Chondrocyte (in vitro differentiated cells): ENCODE measurements around the gene HMGB2. TPM values are rescaled to one million over a fixed set of nuclear protein-coding genes. Genes with fewer than 3 reads are reported as not detected.

ENCODE experiments used
- DNase-seq: peaks from one replicate; pipeline ENCODE4 v3.0.0; 2021; ENCODE audit warnings: mixed read lengths, low spot score
- H3K27ac Mint-ChIP-seq: one replicate; pipeline ENCODE4 v1.8.0; 2021; ENCODE audit warnings: mild to moderate bottlenecking, moderate library complexity, mixed read lengths; ENCODE audit not compliant: unreplicated experiment
- H3K27me3 Mint-ChIP-seq: 2 replicates; pipeline ENCODE4 v1.8.0; 2021; ENCODE audit warnings: low read depth, mixed read lengths
- H3K36me3 Mint-ChIP-seq: 2 replicates; pipeline ENCODE4 v1.8.0; 2021; ENCODE audit warnings: low read depth, mixed read lengths
- H3K4me1 Mint-ChIP-seq: 2 replicates; pipeline ENCODE4 v1.8.0; 2021; ENCODE audit warnings: low read depth, mild to moderate bottlenecking, mixed read lengths
- H3K4me3 Mint-ChIP-seq: one replicate; pipeline ENCODE4 v1.8.0; 2021; ENCODE audit warnings: mild to moderate bottlenecking, moderate library complexity, mixed read lengths; ENCODE audit not compliant: unreplicated experiment
- H3K9me3 Mint-ChIP-seq: 2 replicates; pipeline ENCODE4 v1.8.0; 2021; ENCODE audit warnings: low read depth, mixed read lengths
- CTCF ChIP-seq: fragments of 200-600 bp; sonication (generic); IDR thresholded peaks from 2 replicates; pipeline ENCODE4 v1.5.0; 2021; ENCODE audit warnings: antibody characterized with exemption, mild to moderate bottlenecking, moderate library complexity
- total RNA-seq: library from RNA; stranded (reverse); gene quantifications from 3 replicates; pipeline ENCODE4 v1.2.1, GENCODE V29; 2021

Gene HMGB2
- total RNA-seq, 1 donor from 2014 or later, result 24.0 TPM

DNA sequence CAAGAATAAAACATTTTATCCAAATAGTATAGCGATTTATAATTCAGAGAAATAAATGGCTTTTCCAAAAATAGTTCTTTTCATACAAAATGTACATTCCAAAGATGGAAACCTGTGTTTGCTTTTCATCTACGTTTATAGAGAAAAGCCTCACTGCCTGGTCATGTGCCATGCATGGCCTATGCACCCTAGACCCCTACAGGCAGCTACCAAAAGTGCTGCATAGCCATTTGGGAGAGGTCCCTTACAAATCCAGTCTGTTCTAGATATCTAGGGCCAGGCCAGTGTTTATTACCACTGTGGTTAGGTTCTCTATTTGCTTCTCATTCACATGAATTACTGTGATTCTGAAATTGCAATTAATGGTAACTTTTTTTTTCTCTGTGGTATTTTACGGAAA lies 17.2 kb downstream of the HMGB2 start:
- Mint-ChIP-seq H3K4me1 (no peaks in the 10 kb centered on the region), H3K27ac (no peak overlapping the region), H3K36me3 (no peaks in the 10 kb centered on the region), H3K9me3 (no peaks in the 10 kb centered on the region), H3K27me3 (no peaks in the 10 kb centered on the region), H3K4me3 (no peak overlapping the region)
- no peak for DNase-seq
- peak; percentile 38 for TF ChIP-seq CTCF

- Mint-ChIP-seq H3K4me3 (no peak overlapping the region), H3K36me3 (no peaks in the 10 kb centered on the region), H3K9me3 (no peaks in the 10 kb centered on the region), H3K4me1 (no peaks in the 10 kb centered on the region), H3K27ac (no peak overlapping the region), H3K27me3 (no peaks in the 10 kb centered on the region)
- TF ChIP-seq CTCF, result no peak
- DNase-seq, result no peak
These were observed 18.1 kb downstream of the HMGB2 start for GRCh38 chr4:173316060-173316459.

DNA sequence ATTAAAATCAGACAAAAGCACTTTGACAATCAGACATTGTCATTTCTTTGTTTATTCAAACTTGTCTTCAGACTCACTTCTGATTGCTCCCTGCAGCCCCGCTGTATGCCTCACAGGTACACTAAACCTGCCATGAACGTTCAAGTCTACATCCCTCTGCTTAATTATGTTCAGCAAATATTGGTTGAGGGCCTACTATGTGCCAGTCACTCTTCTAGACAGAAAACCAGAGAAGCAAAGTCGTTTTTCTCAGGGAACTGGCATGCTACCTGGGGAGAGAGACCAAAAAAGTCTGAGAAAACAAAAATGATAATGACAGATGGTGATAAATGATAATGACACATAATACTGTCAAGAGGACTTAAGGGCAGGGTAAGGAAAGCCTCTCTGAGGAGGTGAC lies 19.4 kb downstream of the HMGB2 start:
- no peaks in the 10 kb centered on the region for H3K4me1 Mint-ChIP-seq
- no peak for DNase-seq
- TF ChIP-seq CTCF, result no peak
- no peaks in the 10 kb centered on the region for H3K27me3 Mint-ChIP-seq
- no peaks in the 10 kb centered on the region for H3K9me3 Mint-ChIP-seq
- no peaks in the 10 kb centered on the region for H3K36me3 Mint-ChIP-seq
- no peak overlapping the region for H3K4me3 Mint-ChIP-seq
- H3K27ac Mint-ChIP-seq, result no peak overlapping the region

- Mint-ChIP-seq H3K36me3 (peaks cover 1% of the 10 kb centered on the region), H3K27me3 (no peaks in the 10 kb centered on the region), H3K27ac (no peak overlapping the region), H3K4me3 (no peak overlapping the region), H3K4me1 (no peaks in the 10 kb centered on the region), H3K9me3 (no peaks in the 10 kb centered on the region)
- TF ChIP-seq CTCF, result no peak
- no peak for DNase-seq
These were observed 22.8 kb downstream of the HMGB2 start for GRCh38 chr4:173311368-173311767.

DNA sequence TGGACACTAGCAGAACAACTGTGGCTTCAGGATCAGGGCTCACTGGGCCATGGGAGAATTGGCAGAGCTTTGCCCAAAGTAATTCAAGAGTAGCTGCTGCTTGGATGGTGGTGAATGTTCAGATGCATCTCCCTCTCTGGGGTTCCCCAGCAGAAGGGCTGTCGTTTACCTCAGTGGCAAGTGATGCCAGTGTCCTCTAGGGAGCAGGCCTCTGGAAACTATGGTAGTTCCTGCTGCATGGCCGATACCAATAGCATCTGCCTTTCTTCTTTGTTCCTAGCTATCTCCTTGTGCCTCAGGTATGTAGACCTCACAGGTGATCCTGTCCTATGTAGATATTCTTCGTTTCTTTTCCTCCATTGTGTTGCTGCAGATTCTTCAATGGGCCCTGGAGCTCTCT lies 26.4 kb downstream of the HMGB2 start:
- Mint-ChIP-seq H3K9me3 (peaks cover 9% of the 10 kb centered on the region), H3K4me1 (no peaks in the 10 kb centered on the region), H3K36me3 (peaks cover 9% of the 10 kb centered on the region), H3K27me3 (no peaks in the 10 kb centered on the region), H3K4me3 (no peak overlapping the region), H3K27ac (no peak overlapping the region)
- TF ChIP-seq CTCF, result no peak
- DNase-seq, result no peak
